OCI-LY1 (cell line): ENCODE data around the gene TARP.

Experiments
- H2AFZ ChIP-seq: fragments of 200-600 bp; sonication (generic), shearing (Covaris generic); 2 replicates; pipeline ENCODE4 v1.6.0; 2014; ENCODE audit warnings: antibody characterized with exemption, mild to moderate bottlenecking, low read length
- H3F3A ChIP-seq: fragments of 200-600 bp; sonication (generic), shearing (Covaris generic); 2 replicates; pipeline ENCODE4 v1.6.0; 2014; ENCODE audit warnings: mild to moderate bottlenecking, antibody characterized with exemption, low read length, moderate library complexity; ENCODE audit not compliant: insufficient read depth
- H3K27ac ChIP-seq: fragments of 200-600 bp; sonication (generic); 2 replicates; pipeline ENCODE4 v1.5.1; 2014; ENCODE audit warnings: low read length, mixed run types, mild to moderate bottlenecking, low read depth; ENCODE audit not compliant: poor library complexity, severe bottlenecking
- H3K27me3 ChIP-seq: fragments of 200-600 bp; sonication (generic); 2 replicates; pipeline ENCODE4 v1.6.0; 2014; ENCODE audit warnings: antibody characterized with exemption, mild to moderate bottlenecking, low read length, moderate library complexity; ENCODE audit not compliant: insufficient read depth
- H3K36me3 ChIP-seq: fragments of 200-600 bp; sonication (generic); 2 replicates; pipeline ENCODE4 v1.6.1; 2014; ENCODE audit warnings: mild to moderate bottlenecking, antibody characterized with exemption, low read length, moderate library complexity, mixed read lengths; ENCODE audit not compliant: insufficient read depth
- H3K4me1 ChIP-seq: fragments of 200-600 bp; sonication (generic); 2 replicates; pipeline ENCODE4 v1.5.1; 2014; ENCODE audit warnings: mild to moderate bottlenecking, low read length, moderate library complexity; ENCODE audit not compliant: insufficient read depth, severe bottlenecking
- H3K4me2 ChIP-seq: fragments of 200-600 bp; sonication (generic), shearing (Covaris generic); 2 replicates; pipeline ENCODE4 v1.6.1; 2014; ENCODE audit warnings: low read length
- H3K4me3 ChIP-seq: fragments of 200-600 bp; sonication (generic); 2 replicates; pipeline ENCODE4 v1.5.1; 2014; ENCODE audit warnings: low read length, low read depth, mild to moderate bottlenecking, mixed read lengths; ENCODE audit not compliant: poor library complexity, severe bottlenecking
- H3K79me2 ChIP-seq: fragments of 200-600 bp; shearing (Covaris generic); 2 replicates; pipeline ENCODE4 v1.6.1; 2016; ENCODE audit warnings: mixed run types, low read length, mixed read lengths; ENCODE audit not compliant: insufficient read depth
- H3K9ac ChIP-seq: fragments of 200-600 bp; sonication (generic), shearing (Covaris generic); 2 replicates; pipeline ENCODE4 v1.6.1; 2014; ENCODE audit warnings: mild to moderate bottlenecking, low read length, mixed read lengths
- H3K9me2 ChIP-seq: fragments of 200-600 bp; sonication (generic), shearing (Covaris generic); 2 replicates; pipeline ENCODE4 v1.6.1; 2014; ENCODE audit warnings: low read depth, mild to moderate bottlenecking, low read length, mixed read lengths
- H3K9me3 ChIP-seq: fragments of 200-600 bp; shearing (Covaris generic); 2 replicates; pipeline ENCODE4 v1.6.1; 2014; ENCODE audit warnings: low read length, mixed read lengths
- H4K20me1 ChIP-seq: fragments of 200-600 bp; sonication (generic), shearing (Covaris generic); 2 replicates; pipeline ENCODE4 v1.6.0; 2016; ENCODE audit warnings: mild to moderate bottlenecking, low read length; ENCODE audit not compliant: insufficient read depth
- CTCF ChIP-seq: fragments of 200-600 bp; sonication (generic), shearing (Covaris generic); IDR thresholded peaks from 2 replicates; pipeline ENCODE4 v1.5.1; 2017; ENCODE audit warnings: mild to moderate bottlenecking, antibody characterized with exemption, low read length, moderate library complexity, mixed read lengths
- EZH2 ChIP-seq: fragments of 200-600 bp; sonication (generic), shearing (Covaris generic); IDR thresholded peaks from 2 replicates; pipeline ENCODE4 v1.8.0; 2017; ENCODE audit warnings: borderline replicate concordance, mixed run types, mild to moderate bottlenecking, antibody characterized with exemption, low read length, moderate library complexity, mixed read lengths

The TARP gene

DNA sequence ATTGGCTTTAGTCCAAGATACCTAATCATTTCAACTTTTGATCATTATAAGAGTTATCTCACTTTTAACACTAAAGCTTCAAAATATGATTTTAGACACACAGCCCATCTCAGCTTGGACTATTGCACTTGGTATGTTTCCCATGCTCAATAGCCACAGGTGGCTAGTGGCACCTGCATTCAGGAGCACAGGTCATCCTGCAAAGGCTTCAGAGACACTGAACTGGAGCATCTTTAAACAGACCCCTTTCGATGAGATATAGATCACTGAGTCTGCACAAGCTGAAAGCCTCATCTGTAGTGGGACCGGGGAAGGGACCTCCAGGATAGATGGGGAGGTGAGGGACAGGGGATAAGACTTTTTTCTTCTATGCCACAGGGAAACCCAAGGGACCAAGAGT lies 48.5 kb upstream of the TARP start:
- Histone ChIP-seq H3K4me3 (no peak overlapping the region), H3K9me2 (no peaks in the 10 kb centered on the region), H3K79me2 (no peaks in the 10 kb centered on the region), H3K27me3 (peaks cover 7% of the 10 kb centered on the region; the same call in 1 of the 2 replicates), H3K36me3 (no peaks in the 10 kb centered on the region), H3F3A (no peaks in the 10 kb centered on the region), H2AFZ (no peak overlapping the region), H3K4me2 (no peak overlapping the region), H3K27ac (no peak overlapping the region), H3K9ac (no peak overlapping the region), H3K9me3 (no peaks in the 10 kb centered on the region), H4K20me1 (no peaks in the 10 kb centered on the region), H3K4me1 (peaks cover 9% of the 10 kb centered on the region)
- TF ChIP-seq EZH2 (no peak), CTCF (no peak)

DNA sequence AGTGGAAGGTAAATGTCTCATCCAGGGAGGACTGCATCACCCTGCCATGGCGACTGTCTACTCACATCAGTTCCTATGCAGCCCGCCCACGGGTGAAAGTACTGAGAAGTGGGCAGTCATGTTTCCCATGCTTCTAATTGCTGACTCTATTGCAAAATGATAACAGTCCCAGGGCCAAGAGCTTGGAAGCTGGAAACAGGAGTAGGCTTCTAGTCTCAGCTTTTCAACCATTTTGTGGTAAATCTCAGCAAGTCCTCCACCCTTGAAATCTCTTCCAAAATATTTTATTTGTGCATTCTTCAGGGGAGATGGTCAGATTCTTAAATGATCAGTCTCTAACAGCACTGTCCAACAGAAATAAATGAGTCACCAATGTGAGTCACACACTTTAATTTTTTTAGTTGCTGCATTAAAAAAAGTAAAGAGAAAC lies 48.1 kb upstream of the TARP start:
- no peak for TF ChIP-seq CTCF
- TF ChIP-seq EZH2, result no peak
- no peak overlapping the region for H3K9ac ChIP-seq
- no peaks in the 10 kb centered on the region for H4K20me1 ChIP-seq
- H3K4me2 ChIP-seq, result no peak overlapping the region
- peaks cover 9% of the 10 kb centered on the region for H3K4me1 ChIP-seq
- no peaks in the 10 kb centered on the region for H3K36me3 ChIP-seq
- no peak overlapping the region for H3K4me3 ChIP-seq
- H3K27me3 ChIP-seq, result peaks cover 7% of the 10 kb centered on the region; the same call in 1 of the 2 replicates
- H3K9me2 ChIP-seq, result no peaks in the 10 kb centered on the region
- H3K79me2 ChIP-seq, result no peaks in the 10 kb centered on the region
- no peaks in the 10 kb centered on the region for H3F3A ChIP-seq
- no peak overlapping the region for H3K27ac ChIP-seq
- no peaks in the 10 kb centered on the region for H3K9me3 ChIP-seq
- no peak overlapping the region for H2AFZ ChIP-seq

DNA sequence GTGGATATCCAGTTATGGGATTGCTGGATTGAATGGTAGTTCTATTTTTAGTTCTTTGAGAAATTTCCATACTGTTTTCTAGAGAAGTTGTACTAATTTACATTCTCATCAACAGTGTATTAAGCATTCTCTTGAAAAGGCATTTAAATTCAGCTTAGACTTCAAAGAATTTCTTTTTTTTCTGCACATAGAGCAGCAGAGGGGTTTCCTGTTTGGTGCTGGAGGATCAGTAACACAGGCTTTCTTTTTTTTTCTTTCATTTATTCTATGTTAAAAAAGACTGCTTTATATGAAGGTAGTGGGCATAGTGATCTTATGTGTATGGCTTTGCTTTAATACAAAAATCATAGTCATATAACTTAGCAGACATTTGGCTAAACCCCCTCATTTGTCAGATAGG lies 47.6 kb upstream of the TARP start:
- H3K79me2 ChIP-seq, result no peaks in the 10 kb centered on the region
- no peaks in the 10 kb centered on the region for H3K9me2 ChIP-seq
- H3K27me3 ChIP-seq, result peaks cover 7% of the 10 kb centered on the region; the same call in 1 of the 2 replicates
- H3K36me3 ChIP-seq, result no peaks in the 10 kb centered on the region
- H3F3A ChIP-seq, result no peaks in the 10 kb centered on the region
- TF ChIP-seq CTCF, result no peak
- no peak for TF ChIP-seq EZH2
- H3K9me3 ChIP-seq, result no peaks in the 10 kb centered on the region
- H4K20me1 ChIP-seq, result no peaks in the 10 kb centered on the region
- H3K4me1 ChIP-seq, result peaks cover 9% of the 10 kb centered on the region
- no peak overlapping the region for H3K27ac ChIP-seq
- H3K9ac ChIP-seq, result no peak overlapping the region
- no peak overlapping the region for H3K4me3 ChIP-seq
- H3K4me2 ChIP-seq, result no peak overlapping the region
- no peak overlapping the region for H2AFZ ChIP-seq
